ENCODE results near the gene BICD2. TPM values are rescaled to one million over a fixed set of nuclear protein-coding genes. Genes with fewer than 3 reads are reported as not detected.

The BICD2 gene
- total and polyA plus RNA-seq, 2 of the 13 experiments (the other 11 are each of a cell fraction or from before 2014, with no cell fraction given) = 5.1 to 17.4 TPM

- no peaks in the 10 kb centered on the region for H3K9me3 ChIP-seq (ENCODE audit: low read length)
- no peaks in the 10 kb centered on the region for H3K79me2 ChIP-seq (ENCODE audit: insufficient read depth, low read length)
- DNase-seq (ENCODE audit: low spot score) (no peak), FAIRE-seq (no peak), ATAC-seq (no peak)
- H4K20me1 ChIP-seq (ENCODE audit: insufficient read depth, low read length) = no peaks in the 10 kb centered on the region; the same call in 1 of the 2 replicates
- H3K36me3 ChIP-seq (replicated peaks in 1 of 2; ENCODE audit: control insufficient read depth in 1 of 2, insufficient read depth in 2 of 2, low read length in 2 of 2) = peaks cover 23 to 53% of the 10 kb centered on the region in 2 experiments; a peak in 4 of 5 replicates
- ChIA-PET CTCF (ENCODE audit: low intra/inter-chr PET ratio, low total read pairs) (no interaction called here), POLR2A (no interaction called here)
- BruUV-seq (replicated peaks) = no TSS peak
- TF ChIP-seq ZNF549 (CRISPR knock-in tag; IDR thresholded peaks at IDR 0.05) (no peak), MTF2 (CRISPR knock-in tag; IDR thresholded peaks at IDR 0.05; ENCODE audit: borderline replicate concordance) (no peak), MYC (CRISPR knock-in tag; IDR thresholded peaks at IDR 0.05; ENCODE audit: borderline replicate concordance) (no peak), SNRNP70 (IDR thresholded peaks at IDR 0.05; ENCODE audit: low read depth, low read length) (no peak), YEATS2 (CRISPR knock-in tag; IDR thresholded peaks at IDR 0.05; ENCODE audit: borderline replicate concordance) (no peak), ZNF12 (CRISPR knock-in tag; IDR thresholded peaks at IDR 0.05) (no peak), RFX3 (CRISPR knock-in tag; IDR thresholded peaks at IDR 0.05) (no peak), EP300 (IDR thresholded peaks at IDR 0.05; ENCODE audit: low read depth in 2 of 2, low read length in 2 of 2) (no peak), EP300 (CRISPR knock-in tag; IDR thresholded peaks at IDR 0.05; ENCODE audit: borderline replicate concordance) (no peak), NR0B2 (CRISPR knock-in tag; IDR thresholded peaks at IDR 0.05) (no peak), ZFP36L2 (CRISPR knock-in tag; IDR thresholded peaks at IDR 0.05) (no peak), TBX2 (CRISPR knock-in tag; IDR thresholded peaks at IDR 0.05; ENCODE audit: borderline replicate concordance) (no peak), ZNF101 (CRISPR knock-in tag; IDR thresholded peaks at IDR 0.05; ENCODE audit: borderline replicate concordance, low read depth) (no peak), ZEB1 (IDR thresholded peaks at IDR 0.05; ENCODE audit: insufficient replicate concordance, low read depth) (no peak), ZKSCAN8 (CRISPR knock-in tag; IDR thresholded peaks at IDR 0.05; ENCODE audit: borderline replicate concordance) (no peak), TSC22D2 (CRISPR knock-in tag; IDR thresholded peaks at IDR 0.05; ENCODE audit: borderline replicate concordance) (no peak), ZNF142 (CRISPR knock-in tag; IDR thresholded peaks at IDR 0.05) (no peak), MIER3 (CRISPR knock-in tag; IDR thresholded peaks at IDR 0.05; ENCODE audit: borderline replicate concordance) (no peak), ZMYM3 (CRISPR knock-in tag; IDR thresholded peaks at IDR 0.05) (no peak), MATR3 (CRISPR knock-in tag; IDR thresholded peaks at IDR 0.05) (no peak)
- no peaks in the 10 kb centered on the region for H3K4me1 ChIP-seq (ENCODE audit: insufficient read depth, low read length)
- no peaks in the 10 kb centered on the region for H3K27me3 ChIP-seq (ENCODE audit: control insufficient read depth in 1 of 2, insufficient read depth in 2 of 2, low read length in 2 of 2)
- H3K9ac ChIP-seq (ENCODE audit: insufficient read depth, low read depth, low read length) = no peak overlapping the region
- H3K27ac ChIP-seq (ENCODE audit: extremely low read length, insufficient read depth, low read length) = no peak overlapping the region
- no peak overlapping the region for H2AFZ ChIP-seq (ENCODE audit: low read length)
- intact Hi-C loops (cut with micrococcal nuclease; ENCODE audit: unreplicated experiment) (no loop called here), in situ Hi-C loops (cut with HindIII; ENCODE audit: extremely low pct_ligation_motif_present, low pct_unique_long_range_greater_than_20kb) (no loop called here)
- H3K4me2 ChIP-seq (ENCODE audit: low read depth, low read length) = no peak overlapping the region
- H3K4me3 ChIP-seq (replicated peaks in 1 of 3; ENCODE audit: insufficient read depth in 1 of 3, low read depth in 2 of 3, low read length in 3 of 3) = no peak overlapping the region
- WGBS (ENCODE audit: low lambda C conversion rate) = 95% methylated on average over 2 of the region's 2 CpGs
Observed at GRCh38 chr9:92711146-92711545, 53.5 kb downstream of the BICD2 start.

Data from HepG2 (cell line).